ENCODE measurements around the gene DEPDC1B.

DNA sequence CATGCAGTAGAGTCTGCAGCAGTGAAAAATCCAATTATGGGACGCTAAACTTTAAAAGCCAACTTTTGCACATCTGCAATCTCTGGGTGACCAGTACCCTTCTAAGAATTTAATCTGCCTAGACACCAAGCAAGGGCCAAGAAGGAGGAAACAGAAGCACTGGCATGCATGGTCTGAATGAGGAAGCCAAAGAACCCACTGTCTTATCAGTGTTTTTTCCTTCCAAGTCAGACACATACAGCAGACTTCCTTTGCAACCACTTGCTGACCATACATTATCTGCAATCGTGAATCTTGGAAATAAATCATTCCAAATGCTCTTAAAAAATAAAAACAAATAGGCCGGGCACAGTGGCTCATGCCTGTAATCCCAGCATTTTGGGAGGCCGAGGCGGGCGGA lies 65.9 kb downstream of the DEPDC1B start:
- TF ChIP-seq EZH2 (IDR thresholded peaks at IDR 0.05; ENCODE audit: insufficient read depth, poor library complexity, severe bottlenecking) (no peak), EZH2phosphoT487 (IDR thresholded peaks at IDR 0.05; ENCODE audit: insufficient read depth, low read depth) (no peak)
